ENCODE data around the gene MED29. TPM values are rescaled to one million over a fixed set of nuclear protein-coding genes. Genes with fewer than 3 reads are reported as not detected.

The MED29 gene
- total and polyA plus RNA-seq, 2 experiments from 2014 or later, result 43.8 to 59.6 TPM

DNA sequence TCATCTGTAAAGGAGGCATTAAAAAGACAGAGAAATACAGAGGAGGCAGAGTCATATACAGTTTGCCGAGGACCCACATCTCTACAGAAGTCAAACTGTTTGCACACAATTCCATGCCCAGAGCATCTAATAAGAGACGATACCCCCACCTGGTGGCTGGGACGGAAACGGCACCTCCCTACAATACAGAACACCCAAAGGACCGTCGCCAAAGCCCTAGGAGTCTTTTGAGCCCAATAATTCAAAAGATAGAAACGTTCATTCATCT is 20.6 kb downstream of the MED29 start:
- H3K27ac ChIP-seq, result peak overlapping the region; percentile 94
- no peaks in the 10 kb centered on the region for H3K27me3 ChIP-seq
- peaks cover 18% of the 10 kb centered on the region for H3K4me1 ChIP-seq (ENCODE audit: low read depth)
- no peaks in the 10 kb centered on the region for H3K9me3 ChIP-seq (ENCODE audit: low read depth)
- H3K4me3 ChIP-seq, result peak overlapping the region; percentile 34
- peak; percentile 93 to 95 for DNase-seq (ENCODE audit: low read depth in 1 of 2, low spot score in 1 of 2)
- peak; percentile 88 for TF ChIP-seq CTCF (IDR thresholded peaks at IDR 0.05; ENCODE audit: low read depth, low read length)
- H3K36me3 ChIP-seq, result no peaks in the 10 kb centered on the region

DNA sequence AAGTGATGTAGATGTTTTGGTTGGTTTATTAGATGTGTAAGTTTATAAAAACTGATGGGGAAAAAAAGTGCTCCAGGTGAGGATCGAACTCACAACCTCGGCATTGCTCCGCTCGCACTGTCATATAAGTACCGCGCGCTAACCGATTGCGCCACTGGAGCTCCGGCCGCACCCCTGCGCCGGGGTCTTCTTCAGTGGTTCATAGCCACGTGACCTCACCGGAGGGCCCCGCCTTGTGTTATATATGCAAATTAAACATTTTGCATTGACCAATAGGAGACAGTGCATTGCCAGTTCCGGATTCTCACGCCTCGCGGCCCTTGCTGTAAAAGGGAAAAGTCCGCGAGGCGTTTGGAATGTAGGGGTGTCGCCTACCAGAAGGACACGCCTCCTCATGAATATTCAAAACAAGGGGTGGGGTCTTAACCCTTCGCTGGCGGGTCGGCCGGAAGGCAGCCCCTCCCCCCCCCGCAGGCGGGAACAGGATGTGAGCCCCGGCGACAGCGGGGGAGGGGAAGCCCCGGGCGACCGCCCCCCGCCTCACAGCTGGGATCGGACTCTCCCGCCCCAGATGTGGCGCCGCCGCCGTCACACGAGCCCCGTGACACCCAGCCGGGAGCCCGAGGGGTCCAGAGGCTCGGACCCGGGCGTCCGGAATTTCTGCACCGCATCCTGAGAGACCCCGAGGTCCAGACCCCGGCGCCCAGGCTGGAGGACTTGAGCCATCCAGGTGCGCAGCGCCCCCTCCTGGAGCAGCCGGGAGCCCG is 21.1 kb downstream of the MED29 start, which contains the start of gene PLEKHG2:
Gene PLEKHG2 (plus strand): TSS at position 570 of the 767 bp plus-strand sequence. CDS start 1,418 bp downstream, outside the sequence.
- Histone ChIP-seq H3K36me3 (peaks cover 3% of the 10 kb centered on the region), H3K27me3 (no peaks in the 10 kb centered on the region), H3K4me1 (ENCODE audit: low read depth) (peaks cover 18% of the 10 kb centered on the region), H3K9me3 (ENCODE audit: low read depth) (no peaks in the 10 kb centered on the region), H3K27ac (peak within 1 kb of the TSS; percentile 95), H3K4me3 (peak within 1 kb of the TSS; percentile 54)
- peak; percentile 99 to 100 for DNase-seq (ENCODE audit: low read depth in 1 of 2, low spot score in 1 of 2)
- peak; percentile 76 for TF ChIP-seq CTCF (IDR thresholded peaks at IDR 0.05; ENCODE audit: low read depth, low read length)

GRCh38 chr19:39412867-39413271 is 21.7 kb downstream of the MED29 start:
- no peak for DNase-seq (ENCODE audit: low read depth in 1 of 2, low spot score in 1 of 2)
- peaks cover 18% of the 10 kb centered on the region for H3K4me1 ChIP-seq (ENCODE audit: low read depth)
- H3K27ac ChIP-seq, result peak overlapping the region; percentile 95
- no peaks in the 10 kb centered on the region for H3K9me3 ChIP-seq (ENCODE audit: low read depth)
- peaks cover 8% of the 10 kb centered on the region for H3K36me3 ChIP-seq
- no peak for TF ChIP-seq CTCF (IDR thresholded peaks at IDR 0.05; ENCODE audit: low read depth, low read length)
- no peaks in the 10 kb centered on the region for H3K27me3 ChIP-seq
- H3K4me3 ChIP-seq, result peak overlapping the region; percentile 54

- Histone ChIP-seq H3K27ac (peak overlapping the region; percentile 95), H3K4me3 (peak overlapping the region; percentile 54), H3K27me3 (no peaks in the 10 kb centered on the region), H3K4me1 (ENCODE audit: low read depth) (peaks cover 18% of the 10 kb centered on the region), H3K9me3 (ENCODE audit: low read depth) (no peaks in the 10 kb centered on the region), H3K36me3 (peaks cover 14% of the 10 kb centered on the region)
- peak; percentile 80 to 83 for DNase-seq (ENCODE audit: low read depth in 1 of 2, low spot score in 1 of 2)
- TF ChIP-seq CTCF (IDR thresholded peaks at IDR 0.05; ENCODE audit: low read depth, low read length), result no peak
These were observed 22.2 kb downstream of the MED29 start for GRCh38 chr19:39413272-39413910.

- Histone ChIP-seq H3K27ac (peak overlapping the region; percentile 95), H3K36me3 (peaks cover 20% of the 10 kb centered on the region), H3K9me3 (ENCODE audit: low read depth) (no peaks in the 10 kb centered on the region), H3K4me3 (peak overlapping the region; percentile 54), H3K4me1 (ENCODE audit: low read depth) (peaks cover 18% of the 10 kb centered on the region), H3K27me3 (no peaks in the 10 kb centered on the region)
- TF ChIP-seq CTCF (IDR thresholded peaks at IDR 0.05; ENCODE audit: low read depth, low read length), result peak; percentile 30
- peak in 1 of 2 donors; percentile 54 for DNase-seq (ENCODE audit: low read depth in 1 of 2, low spot score in 1 of 2)
These were observed 22.9 kb downstream of the MED29 start for GRCh38 chr19:39413911-39414608.
